ENCODE data around the gene TTI1.
"Not testable (repeated sequence)": the region's sequence is repeated elsewhere in the genome, so short reads cannot be mapped to it uniquely, and the experiment has no call there.

The TTI1 gene

DNA sequence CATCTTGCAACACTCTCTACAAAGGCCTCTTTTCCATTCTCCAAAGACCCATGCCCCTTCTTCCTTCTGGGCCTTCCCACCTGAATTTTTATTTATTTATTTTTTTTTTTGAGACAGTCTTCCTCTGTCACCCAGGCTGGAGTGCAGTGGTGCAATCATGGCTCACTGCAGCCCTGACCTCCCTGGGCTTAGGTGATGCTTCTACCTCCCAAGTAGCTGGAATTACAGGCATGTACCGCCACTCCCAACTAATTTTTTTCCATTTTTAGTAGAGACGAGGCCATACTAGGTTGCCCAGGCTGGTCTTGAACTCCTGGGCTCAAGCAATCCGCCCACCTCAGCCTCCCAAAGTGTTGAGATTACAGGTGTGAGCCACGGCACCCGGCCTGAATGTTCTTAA, 23.8 kb downstream of the TTI1 start:
- not testable (repeated sequence) for DNase-seq (ENCODE audit: low spot score)

DNA sequence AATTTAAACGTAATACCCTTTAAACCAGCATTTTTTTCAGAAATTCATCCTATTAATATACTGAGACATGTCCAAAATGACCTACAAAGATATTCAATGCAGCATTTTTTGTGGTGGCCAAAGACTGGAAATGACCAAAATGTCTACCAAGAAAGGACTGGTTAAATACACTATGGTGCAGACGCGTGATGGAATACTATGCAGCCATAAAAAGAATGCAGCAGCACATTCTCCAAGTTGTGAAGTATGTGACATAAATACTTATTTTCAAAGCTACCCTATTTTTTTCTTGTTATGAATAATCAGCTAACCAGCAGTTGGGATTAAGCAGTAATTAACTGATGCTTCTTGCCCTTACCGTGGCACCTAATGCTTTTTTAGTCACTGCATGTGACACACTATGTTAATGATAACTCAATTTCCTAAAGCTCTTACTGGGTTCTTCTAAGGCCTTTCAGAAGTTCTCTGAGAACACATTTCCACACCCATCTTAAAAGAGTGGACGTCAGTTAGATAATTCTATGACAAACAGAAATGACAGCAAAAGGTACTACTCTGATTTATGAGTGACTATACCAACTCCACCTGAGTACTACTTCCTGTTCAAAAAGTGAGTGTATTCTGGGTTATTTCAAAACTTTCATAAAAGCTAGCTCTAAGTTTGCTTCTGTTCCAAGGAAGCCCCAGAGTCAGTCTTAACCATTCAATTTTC, 24.9 kb downstream of the TTI1 start:
- no peak for DNase-seq (ENCODE audit: low spot score)

DNA sequence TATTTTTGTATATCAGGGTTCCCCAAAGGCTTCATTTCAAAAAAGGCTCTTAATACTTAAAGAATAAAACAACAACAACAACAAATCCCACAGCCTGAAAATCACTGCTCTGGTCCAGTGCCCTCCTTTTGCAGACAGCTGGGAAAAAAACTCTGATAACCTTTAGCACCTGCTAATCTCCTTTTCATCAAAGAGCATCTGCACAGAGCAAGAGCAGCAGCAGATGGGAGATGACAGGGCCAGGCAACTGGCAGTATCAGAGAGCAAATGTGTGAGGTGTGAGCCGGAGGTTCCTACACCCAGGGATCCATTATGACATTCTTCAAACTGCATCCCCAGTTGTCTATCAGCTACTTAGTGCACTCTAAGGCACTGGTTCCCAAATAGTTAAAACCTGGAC, 25.7 kb downstream of the TTI1 start:
- DNase-seq (ENCODE audit: low spot score): no peak

DNA sequence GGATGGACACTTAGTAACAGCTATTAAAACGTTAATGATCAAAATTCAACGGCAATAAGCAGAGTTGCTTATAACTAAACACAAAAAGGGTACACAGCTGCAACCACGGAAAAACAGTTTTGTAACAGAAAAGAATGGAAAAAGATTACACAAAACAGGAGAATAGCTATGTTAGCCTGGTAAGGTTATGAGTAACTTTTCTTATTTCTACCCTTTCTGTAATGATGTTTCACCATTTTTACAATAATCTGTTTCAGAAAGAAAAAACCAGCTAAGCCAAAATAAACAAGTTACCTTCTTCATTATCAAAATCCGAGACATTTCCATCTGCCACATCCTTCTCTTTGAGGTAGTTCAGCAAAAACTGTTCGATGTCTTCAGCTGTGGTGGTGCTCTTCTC, 27.4 kb downstream of the TTI1 start:
- no peak for DNase-seq (ENCODE audit: low spot score)

DNA sequence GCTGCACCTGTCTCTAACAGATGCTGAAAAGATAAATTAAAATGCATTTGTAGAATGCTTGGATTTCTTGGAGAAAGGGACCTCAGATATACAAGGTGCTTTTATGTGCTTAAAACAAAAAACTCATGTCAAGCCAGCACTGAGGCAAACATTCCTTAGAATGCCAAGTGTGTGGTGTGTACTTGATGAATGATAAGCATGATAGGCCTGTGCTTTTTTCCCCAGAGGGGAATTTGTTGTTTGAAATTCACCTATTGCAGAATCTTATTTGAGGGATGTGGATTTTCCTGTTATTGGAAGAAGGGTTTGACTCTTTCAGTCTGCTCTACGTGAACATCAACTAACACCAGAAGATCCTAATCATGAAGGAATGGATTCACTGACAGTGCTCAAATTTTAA, 28.8 kb downstream of the TTI1 start:
- no peak for DNase-seq (ENCODE audit: low spot score)

DNA sequence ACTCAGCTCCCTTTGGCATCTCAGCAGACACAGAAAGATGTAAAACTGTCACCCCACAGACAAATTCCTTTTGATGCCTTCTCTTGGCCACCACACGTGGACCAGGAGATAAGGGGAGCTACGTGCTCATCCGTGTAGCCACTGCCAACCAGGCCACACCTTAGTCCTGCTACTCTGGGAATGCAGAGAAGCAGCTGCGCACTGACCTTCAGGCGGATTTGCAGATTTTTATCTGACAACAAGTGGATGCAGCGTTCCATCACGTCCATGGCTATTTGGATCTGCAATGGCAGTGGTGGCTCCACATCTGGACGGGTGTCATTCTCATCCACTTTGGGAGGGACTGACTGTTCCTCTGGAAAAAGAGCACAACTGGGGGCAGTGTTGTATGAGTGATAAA, 30.8 kb downstream of the TTI1 start:
- DNase-seq (ENCODE audit: low spot score): no peak

DNA sequence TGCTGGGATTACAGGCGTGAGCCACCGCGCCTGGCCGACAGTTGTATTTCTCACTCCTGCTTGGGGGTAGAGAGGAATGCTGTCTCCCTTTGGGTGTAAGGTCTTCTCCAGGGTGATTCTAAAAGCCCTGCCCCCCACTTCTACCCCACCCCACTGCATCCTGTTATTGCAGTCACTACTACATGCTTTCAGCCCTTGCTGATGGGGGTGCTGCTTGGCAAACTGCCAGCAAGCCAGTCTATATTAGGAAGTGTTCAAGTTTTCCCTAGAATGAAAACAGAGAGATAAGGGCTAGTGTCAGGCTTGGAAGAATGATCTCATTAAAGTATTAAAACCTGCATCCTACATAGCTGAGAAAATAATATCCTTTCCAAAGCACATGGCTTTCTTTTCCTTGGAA, 31.3 kb downstream of the TTI1 start:
- DNase-seq (ENCODE audit: low spot score): no peak

DNA sequence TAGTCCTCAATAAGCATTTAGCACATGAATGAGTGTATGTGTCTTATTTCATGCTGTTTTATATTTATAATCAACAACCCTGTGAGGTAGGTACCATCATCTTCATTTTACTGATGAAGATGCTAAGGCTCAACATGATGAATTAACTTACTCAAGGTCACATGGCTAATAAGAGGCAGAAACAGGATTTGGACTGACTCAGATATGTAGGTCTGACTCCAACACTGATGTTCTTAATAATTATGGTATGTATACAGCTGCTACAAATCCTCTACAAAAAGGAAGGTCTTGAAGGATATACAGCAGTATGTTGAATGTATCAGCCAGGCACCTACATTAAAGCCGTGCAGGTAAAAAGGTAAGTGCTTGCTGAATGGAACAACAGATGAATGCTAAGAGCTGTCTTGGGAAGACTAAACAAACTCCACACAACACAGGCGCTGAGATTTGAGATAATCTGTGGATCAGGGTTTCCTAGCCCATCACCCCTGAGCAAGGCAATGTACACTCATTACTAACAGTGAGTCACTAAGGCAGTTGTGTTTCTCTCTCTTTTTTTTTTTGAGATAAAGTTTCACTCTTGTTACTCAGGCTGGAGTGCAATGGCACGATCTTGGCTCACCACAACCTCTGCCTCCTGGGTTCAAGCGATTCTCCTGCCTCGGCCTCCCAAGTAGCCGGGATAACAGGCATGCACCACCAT, 31.9 kb downstream of the TTI1 start:
- DNase-seq (ENCODE audit: low spot score): no peak

DNA sequence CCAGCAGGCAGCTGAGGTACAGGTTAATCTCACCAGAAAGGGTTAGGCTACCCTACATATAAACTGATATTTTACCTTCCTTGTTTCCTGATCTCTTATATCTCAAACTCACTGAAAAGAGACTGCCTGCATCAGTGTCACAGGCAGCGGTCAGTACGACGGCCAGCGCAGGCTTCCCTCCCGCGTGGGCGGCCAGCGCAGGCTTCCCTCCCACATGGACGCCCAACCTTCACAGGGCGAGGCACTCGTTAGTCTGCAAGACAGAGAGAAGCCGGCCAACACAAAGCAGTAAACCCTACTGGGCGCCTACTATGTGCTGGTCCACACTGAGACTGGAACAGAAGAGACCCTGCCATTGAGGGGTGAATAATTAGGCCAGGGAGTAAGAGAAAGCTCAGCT, 33.0 kb downstream of the TTI1 start:
- DNase-seq (ENCODE audit: low spot score): no peak

DNA sequence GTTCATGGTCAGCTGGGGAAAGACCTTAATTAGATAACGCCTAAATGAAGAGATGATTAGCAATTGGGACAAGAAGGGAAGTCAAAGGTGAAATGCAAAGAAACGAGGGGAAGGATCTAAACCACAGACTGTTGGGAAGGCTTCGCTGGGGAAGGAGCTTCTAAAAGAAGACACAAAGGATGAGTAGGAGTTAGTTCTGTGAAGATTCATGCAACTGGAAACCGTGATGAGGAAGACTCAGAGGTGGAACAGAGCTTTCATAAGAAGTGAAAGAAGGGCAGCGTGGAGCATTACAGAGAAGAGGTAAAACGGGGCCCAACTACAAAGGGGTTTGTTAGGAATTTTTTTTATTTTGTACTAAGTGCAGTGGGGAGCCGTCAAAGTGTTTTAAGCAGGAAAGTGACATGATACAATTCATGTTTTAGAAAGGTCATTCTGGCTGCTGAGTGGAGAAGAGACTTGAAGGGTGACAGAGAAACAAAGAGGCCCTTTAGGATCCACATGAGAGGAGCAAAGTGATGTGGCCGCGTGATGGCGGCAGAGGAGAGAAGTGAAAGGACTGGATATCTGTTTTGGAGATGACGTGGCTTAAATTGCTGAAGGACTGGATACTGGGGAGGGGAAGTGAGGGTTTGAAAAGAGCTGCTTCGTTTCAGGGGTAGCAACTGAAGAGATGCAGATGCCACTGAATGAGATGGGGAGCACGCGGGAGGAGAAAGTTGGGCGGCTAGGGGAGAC, 33.6 kb downstream of the TTI1 start:
- DNase-seq (ENCODE audit: low spot score): no peak

DNA sequence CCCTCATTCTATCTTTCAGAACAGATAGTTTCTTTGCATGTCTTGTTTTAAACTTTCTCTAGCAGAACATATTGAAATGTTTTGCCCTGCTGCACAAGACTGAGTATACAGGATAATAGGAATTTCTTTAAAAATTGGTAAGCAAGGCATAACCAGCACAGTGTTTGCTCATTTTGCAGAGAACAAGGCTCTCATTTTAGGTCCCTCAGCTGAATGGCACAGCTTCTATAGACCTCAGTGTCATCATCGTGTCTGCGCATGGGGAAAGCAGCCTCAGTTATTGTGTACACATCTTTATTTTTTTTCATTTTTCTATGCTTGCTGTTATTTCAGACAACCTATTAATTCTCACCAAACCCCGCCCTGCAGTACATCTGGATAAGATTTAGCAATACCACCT, 35.7 kb downstream of the TTI1 start:
- no peak for DNase-seq (ENCODE audit: low spot score)

DNA sequence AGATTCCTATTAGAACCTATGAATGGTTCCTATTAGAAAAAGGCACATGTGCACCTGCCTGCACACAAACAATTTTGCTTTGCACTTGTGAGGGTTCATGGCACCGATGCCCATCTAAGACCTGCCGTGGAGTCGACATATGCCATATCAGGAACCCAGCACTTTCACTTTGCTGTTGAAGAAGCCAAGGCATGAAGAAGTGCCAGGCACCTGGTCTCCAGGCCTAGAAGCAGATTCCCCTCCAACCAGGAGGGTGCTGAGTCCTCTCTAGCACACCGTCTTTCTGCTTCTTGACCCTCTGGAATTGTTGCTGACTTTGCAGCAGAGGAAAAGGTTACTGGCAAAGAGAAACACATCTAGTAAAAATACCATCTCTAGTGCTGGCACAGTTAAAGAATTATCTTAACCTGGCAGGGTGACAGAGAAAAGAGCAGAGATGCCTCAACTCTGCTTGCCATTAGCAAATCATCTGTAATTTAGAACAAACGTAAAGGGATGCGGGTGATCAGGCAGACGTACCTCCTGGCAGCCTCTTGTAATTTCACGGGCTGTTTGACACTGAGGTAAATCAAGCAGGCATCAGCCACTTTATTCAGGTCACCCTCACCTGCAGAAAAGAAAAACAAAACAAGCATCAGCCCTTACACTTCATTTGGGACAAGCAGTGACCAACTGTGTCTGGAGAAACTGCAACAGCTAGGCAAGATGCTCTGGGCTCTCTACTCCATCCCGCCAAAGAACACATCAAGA, 37.2 kb downstream of the TTI1 start:
- no peak for DNase-seq (ENCODE audit: low spot score)

DNA sequence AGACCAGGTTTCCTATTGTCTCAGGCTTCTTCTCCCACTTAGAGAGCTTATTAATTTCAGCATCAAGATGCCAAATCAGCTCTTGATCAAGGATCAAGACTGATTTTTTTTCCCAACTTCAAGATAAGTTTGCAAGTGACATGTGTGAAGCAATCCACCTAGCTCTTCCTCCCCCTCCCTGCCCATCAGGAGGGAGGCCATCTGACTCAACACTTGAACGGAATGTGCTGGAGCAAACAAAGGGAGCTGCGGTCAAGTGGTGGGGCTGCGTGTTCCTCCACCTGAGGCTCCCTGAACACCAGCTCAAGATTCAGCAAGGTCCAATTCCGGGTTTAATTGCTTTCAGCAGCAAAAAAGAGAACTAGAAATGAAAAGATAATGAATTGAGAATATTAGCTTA, 38.7 kb downstream of the TTI1 start:
- no peak for DNase-seq (ENCODE audit: low spot score)

DNA sequence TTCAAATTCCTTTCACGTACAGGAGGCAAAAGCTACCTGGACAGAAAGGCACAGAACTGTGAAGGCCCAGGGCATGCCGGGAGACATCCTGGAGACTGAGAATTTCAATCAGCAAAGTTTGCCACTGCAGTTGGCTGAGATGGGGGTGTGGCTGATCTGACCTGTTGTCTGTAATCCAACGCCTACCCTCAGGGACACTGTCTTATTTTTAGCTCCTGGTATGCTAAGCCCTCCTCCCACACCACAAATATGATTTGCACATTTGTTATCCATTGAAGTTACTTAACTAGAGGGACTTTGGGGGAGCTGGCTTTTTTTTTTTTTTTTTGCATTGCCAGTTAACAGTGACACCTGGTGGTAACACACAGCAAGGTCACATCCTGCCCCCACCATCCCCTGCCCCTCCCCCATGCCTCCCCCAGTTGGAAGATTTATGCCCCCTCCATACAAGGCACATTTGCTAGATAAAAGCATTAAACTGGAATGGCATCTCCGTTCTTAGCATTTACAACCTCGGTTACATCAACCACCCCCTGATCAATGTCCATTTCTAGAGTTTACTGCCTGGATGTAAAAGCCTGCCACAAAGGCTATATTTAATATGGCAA, 40.4 kb downstream of the TTI1 start:
- DNase-seq (ENCODE audit: low spot score): no peak

DNA sequence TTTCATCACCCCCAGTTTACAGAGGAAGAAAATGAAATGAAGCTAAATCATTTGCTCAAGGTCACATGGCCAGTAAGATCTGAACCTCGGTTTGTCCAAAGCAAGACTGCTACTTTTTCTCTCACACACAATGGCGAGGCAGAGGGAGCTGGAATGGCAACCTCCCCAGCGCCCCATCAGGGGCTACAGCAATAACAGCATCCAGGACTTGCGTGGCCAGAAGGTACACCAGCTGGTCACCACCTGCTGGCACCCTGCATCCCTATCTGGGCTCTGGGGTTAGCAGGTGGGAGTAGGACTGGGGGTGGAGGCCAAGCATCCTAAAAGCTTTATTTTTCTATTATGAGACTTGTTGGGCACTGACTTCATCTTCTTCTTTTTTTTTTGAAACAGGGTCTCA, 41.3 kb downstream of the TTI1 start:
- no peak for DNase-seq (ENCODE audit: low spot score)

DNA sequence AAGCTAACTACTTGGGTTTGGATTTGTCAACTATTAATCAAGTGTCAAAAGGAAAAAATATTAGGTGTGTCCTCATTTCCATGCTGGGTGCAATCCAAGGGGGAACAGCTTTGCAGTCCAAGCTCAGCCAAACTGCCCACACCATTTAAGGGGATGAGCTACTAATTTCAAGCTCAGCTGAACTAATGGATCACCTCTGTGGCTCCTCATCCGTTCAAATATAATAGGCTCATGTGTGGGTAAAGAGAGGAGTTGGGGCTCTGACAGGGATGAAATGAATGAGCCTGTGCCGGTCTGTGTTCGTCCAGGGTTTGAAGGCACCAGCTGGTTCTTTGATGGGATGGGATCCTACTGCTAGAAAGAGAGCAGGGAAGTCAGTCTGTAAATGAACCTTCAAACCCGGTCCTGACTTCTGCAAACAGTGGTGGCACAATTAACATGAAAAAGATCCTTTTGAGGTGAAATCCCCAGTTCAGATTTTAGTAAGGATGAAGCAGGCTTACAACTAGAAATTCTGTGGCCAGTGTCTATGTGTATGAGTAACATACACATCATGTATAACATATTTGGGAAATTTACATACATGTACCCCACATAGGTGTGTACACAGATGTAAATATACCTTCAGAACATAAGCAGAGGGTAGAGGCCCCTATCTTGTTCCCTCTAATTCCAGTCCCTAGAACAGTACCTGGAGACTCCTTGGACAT, 41.9 kb downstream of the TTI1 start:
- DNase-seq (ENCODE audit: low spot score): no peak

DNA sequence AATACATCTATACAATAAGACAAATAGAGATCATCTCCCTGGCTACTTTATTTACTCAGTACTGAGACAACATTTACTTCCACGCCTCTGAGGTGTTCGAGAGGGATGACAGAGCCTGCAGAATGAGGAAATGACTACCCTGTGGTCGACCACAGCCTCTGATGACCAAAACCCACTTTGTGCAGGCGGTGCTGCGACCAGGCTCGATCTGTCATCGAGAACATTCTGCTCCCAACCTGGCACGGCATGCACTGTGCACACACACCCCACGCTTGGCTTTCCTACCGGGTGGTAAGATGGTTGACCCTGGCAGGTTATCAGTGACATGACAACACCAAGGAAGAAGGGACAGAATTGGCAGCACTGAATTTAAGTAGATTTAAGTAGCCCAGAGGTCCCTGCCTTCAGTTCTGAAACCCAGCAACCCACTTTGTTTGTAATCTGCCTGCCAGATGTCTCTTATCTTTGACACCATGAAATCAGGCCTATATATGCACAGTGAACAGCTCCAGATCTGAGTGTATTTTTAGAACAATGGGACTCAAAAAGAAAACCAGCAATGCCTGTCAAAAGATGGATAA, 42.6 kb downstream of the TTI1 start:
- no peak for DNase-seq (ENCODE audit: low spot score)

DNA sequence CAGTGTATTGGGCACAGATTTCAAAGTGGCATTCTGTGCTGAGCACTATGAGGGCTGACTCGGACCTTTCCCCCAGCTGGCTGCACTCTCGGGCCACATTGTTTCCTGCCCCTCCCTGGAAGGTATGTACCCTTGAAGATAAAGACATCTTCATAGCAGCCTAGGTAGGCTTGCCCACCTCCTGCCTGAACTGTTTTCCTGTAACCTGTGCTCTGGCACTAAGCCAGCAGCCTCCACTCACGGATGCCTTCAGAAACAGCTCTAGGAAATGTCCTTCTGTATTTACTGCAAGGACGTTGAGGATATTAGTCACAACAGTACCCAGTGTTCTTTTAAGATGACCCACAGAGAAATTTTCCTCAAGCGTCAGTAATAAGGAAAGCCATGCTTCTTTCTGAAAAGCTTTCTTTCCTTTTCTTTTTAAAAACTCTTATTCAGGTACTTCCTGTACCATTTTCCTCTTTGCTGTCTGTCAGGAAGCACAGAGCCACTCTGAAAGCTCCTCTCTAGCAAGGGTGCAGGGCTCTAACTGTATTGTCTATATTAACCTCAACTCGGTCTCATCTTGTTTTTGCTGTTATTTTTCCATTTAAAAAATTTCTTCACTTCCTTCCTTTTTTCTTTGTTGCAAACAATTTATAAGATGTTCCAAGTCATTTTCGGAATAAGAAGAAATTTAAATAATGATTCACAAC, 43.5 kb downstream of the TTI1 start:
- DNase-seq (ENCODE audit: low spot score): no peak

DNA sequence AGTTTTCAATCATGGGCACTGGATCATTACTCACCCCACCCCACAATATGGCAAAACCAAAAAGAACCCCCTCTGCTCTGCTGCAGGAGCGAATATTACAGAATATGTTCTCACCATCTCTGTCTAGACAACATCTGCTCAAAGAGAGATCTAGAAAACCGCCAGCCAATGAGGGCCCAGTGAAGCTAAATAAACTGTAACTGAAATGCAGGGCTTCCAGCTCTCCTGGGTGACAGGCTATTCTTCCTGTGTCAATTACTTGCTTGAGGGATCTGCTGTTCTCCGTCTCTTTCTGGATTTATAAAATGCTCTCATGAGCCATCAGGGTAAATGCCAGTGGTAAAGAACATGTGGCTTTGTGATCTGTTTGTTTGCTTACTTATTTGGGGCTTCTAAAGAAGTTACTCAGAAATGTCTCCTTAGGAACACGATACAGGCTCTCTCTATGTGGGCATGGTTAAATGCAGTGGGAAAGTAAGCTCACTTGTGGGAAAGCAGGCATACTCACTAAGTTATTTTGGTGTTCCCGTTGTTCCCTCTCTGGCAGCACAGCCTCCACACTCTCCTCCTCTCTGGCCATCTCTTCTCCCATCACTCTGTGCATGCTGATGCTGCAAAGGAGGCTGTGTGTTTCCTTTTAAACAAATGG, 44.8 kb downstream of the TTI1 start:
- DNase-seq (ENCODE audit: low spot score): no peak
